Keratinocyte (primary cell): ENCODE results near the gene ADAT3. TPM values are rescaled to one million over a fixed set of nuclear protein-coding genes. Genes with fewer than 3 reads are reported as not detected.

ENCODE experiments used
- DNase-seq: peaks from one replicate; pipeline ENCODE4 v3.0.0-alpha.2; 2011; ENCODE audit warnings: low read depth, missing footprints, low spot score
- FAIRE-seq: peaks from 2 replicates; lab custom pipeline; 2011; peaks lifted over from hg19 to GRCh38; lab: Jason Lieb, UNC
- H2AFZ ChIP-seq: 2 replicates; pipeline ENCODE4 v1.6.0; 2012; ENCODE audit warnings: low read length, control low read depth, inconsistent platforms; ENCODE audit not compliant: control insufficient read depth
- H3K27ac ChIP-seq: 2 replicates; pipeline ENCODE4 v1.5.1; 2011; ENCODE audit warnings: low read length; ENCODE audit not compliant: control insufficient read depth, insufficient read depth
- H3K27me3 ChIP-seq: 3 replicates; pipeline ENCODE4 v1.6.0; 2011; ENCODE audit warnings: low read length; ENCODE audit not compliant: control insufficient read depth, insufficient read depth; ENCODE audit errors: extremely low read depth
- H3K36me3 ChIP-seq, 2 experiments: 2 replicates in 1 of 2; 3 replicates in 1 of 2; pipeline ENCODE4 v1.5.1; 2011; ENCODE audit warnings: low read length in 2 of 2, mild to moderate bottlenecking in 1 of 2; ENCODE audit not compliant: control insufficient read depth in 2 of 2, insufficient read depth in 2 of 2; ENCODE audit errors: extremely low read depth in 1 of 2
- H3K4me1 ChIP-seq: 3 replicates; pipeline ENCODE4 v1.5.1; 2011; ENCODE audit warnings: low read length; ENCODE audit not compliant: control insufficient read depth, insufficient read depth; ENCODE audit errors: extremely low read depth
- H3K4me2 ChIP-seq: 3 replicates; pipeline ENCODE4 v1.6.0; 2011; ENCODE audit warnings: low read depth, low read length; ENCODE audit not compliant: control insufficient read depth, insufficient read depth; ENCODE audit errors: extremely low read depth
- H3K4me3 ChIP-seq, 3 experiments: fragments of 200-600 bp in 1 of 3; sonication (generic) in 1 of 3; 2 replicates in 2 of 3; 3 replicates in 1 of 3; pipeline ENCODE4 v1.5.1; 2011 to 2016; ENCODE audit warnings: low read length in 3 of 3, mild to moderate bottlenecking in 3 of 3, control low read depth in 2 of 3, inconsistent platforms in 1 of 3, low read depth in 1 of 3, mixed read lengths in 1 of 3, mixed run types in 1 of 3, moderate library complexity in 1 of 3; ENCODE audit not compliant: control insufficient read depth in 2 of 3, insufficient read depth in 2 of 3; ENCODE audit errors: extremely low read depth in 1 of 3
- H3K79me2 ChIP-seq: 2 replicates; pipeline ENCODE4 v1.6.0; 2012; ENCODE audit warnings: low read length; ENCODE audit not compliant: control insufficient read depth, insufficient read depth
- H3K9ac ChIP-seq: 3 replicates; pipeline ENCODE4 v1.6.0; 2011; ENCODE audit warnings: low read length; ENCODE audit not compliant: control insufficient read depth, insufficient read depth; ENCODE audit errors: extremely low read depth
- H3K9me1 ChIP-seq: 3 replicates; pipeline ENCODE4 v1.6.0; 2011; ENCODE audit warnings: low read length; ENCODE audit not compliant: control insufficient read depth, insufficient read depth; ENCODE audit errors: extremely low read depth
- H3K9me3 ChIP-seq: 2 replicates; pipeline ENCODE4 v1.5.1; 2012; ENCODE audit warnings: low read depth, low read length; ENCODE audit not compliant: control insufficient read depth
- H4K20me1 ChIP-seq: 3 replicates; pipeline ENCODE4 v1.6.0; 2011; ENCODE audit warnings: low read length; ENCODE audit not compliant: control insufficient read depth, insufficient read depth; ENCODE audit errors: extremely low read depth
- EZH2 ChIP-seq: IDR thresholded peaks from one replicate; pipeline ENCODE4 v1.6.1; 2012; ENCODE audit warnings: inconsistent platforms, mild to moderate bottlenecking, low read length, moderate library complexity
- dilution Hi-C: fragments of 300-500 bp; cut with MboI; formaldehyde crosslinking; loops from one replicate; pipeline ENCODE4 v1.7.0; 2020; ENCODE audit warnings: low sequenced_read_pairs; ENCODE audit not compliant: extremely low pct_ligation_motif_present
- polyA plus RNA-seq, 5 experiments: library from polyadenylated mRNA; depleted of rRNA in 3 of 5; stranded (reverse) in 3 of 5; stranded (forward) in 1 of 5; unstranded in 1 of 5; fragments of >200 nt; gene quantifications; 1 replicate in 1 of 5; 2 replicates in 3 of 5; 3 replicates in 1 of 5; pipeline versions ENCODE4 v1.2.1 to v1.2.3, GENCODE V29; 2011 to 2012; ENCODE audit warnings: missing spikeins in 2 of 5, low read depth in 1 of 5, low replicate concordance in 1 of 5
- TF ChIP-seq, protein P1 (sequence below), 3 experiments: IDR thresholded peaks in 1 of 3; conservative IDR thresholded peaks in 1 of 3; optimal IDR thresholded peaks in 1 of 3; 2 replicates in 2 of 3; 3 replicates in 1 of 3; pipeline versions ENCODE3 to v1.5.1; 2011; ENCODE audit warnings: low read length in 3 of 3, mild to moderate bottlenecking in 3 of 3, moderate library complexity in 2 of 3, control low read depth in 1 of 3, inconsistent platforms in 1 of 3; ENCODE audit not compliant: insufficient read depth in 2 of 3; ENCODE audit errors: extremely low read depth in 1 of 3

Gene ADAT3
- polyA plus RNA-seq, 1 donor (not counting 4 experiments of a cell fraction or from before 2014, with no cell fraction given), result 0.55 TPM

DNA sequence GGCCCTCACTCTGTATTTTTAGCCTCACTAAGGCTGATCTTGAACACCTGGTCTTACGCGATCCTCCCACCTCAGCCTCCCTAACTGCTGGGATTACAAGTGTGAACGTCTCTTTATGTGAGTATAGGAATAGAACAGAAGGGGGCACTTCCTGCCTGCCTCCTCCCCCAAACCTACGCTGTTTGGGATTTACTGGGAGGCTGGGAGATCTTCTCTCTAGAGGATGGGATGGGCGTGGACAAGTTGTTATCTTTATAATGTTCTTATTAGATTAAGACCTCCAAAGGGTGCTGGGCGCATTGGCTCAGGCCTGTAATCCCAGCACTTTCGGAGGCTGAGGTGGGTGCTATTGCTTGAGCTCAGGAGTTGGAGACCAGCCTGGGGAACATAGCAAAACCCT is 32.9 kb downstream of the ADAT3 start:
- Histone ChIP-seq H3K79me2 (peaks cover 17% of the 10 kb centered on the region), H3K9ac (no peak overlapping the region), H3K4me3 (no peak overlapping the region), H3K9me3 (no peaks in the 10 kb centered on the region), H3K36me3 (no peaks in the 10 kb centered on the region), H3K27ac (no peak overlapping the region), H3K4me2 (no peak overlapping the region), H3K27me3 (no peaks in the 10 kb centered on the region), H4K20me1 (peaks cover 5% of the 10 kb centered on the region), H3K9me1 (no peaks in the 10 kb centered on the region), H2AFZ (no peak overlapping the region), H3K4me1 (peaks cover 15% of the 10 kb centered on the region)
- dilution Hi-C loops, result no loop called here
- TF ChIP-seq, protein P1, sequence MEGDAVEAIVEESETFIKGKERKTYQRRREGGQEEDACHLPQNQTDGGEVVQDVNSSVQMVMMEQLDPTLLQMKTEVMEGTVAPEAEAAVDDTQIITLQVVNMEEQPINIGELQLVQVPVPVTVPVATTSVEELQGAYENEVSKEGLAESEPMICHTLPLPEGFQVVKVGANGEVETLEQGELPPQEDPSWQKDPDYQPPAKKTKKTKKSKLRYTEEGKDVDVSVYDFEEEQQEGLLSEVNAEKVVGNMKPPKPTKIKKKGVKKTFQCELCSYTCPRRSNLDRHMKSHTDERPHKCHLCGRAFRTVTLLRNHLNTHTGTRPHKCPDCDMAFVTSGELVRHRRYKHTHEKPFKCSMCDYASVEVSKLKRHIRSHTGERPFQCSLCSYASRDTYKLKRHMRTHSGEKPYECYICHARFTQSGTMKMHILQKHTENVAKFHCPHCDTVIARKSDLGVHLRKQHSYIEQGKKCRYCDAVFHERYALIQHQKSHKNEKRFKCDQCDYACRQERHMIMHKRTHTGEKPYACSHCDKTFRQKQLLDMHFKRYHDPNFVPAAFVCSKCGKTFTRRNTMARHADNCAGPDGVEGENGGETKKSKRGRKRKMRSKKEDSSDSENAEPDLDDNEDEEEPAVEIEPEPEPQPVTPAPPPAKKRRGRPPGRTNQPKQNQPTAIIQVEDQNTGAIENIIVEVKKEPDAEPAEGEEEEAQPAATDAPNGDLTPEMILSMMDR (optimal IDR thresholded peaks at IDR 0.05 in 1 of 3, IDR thresholded peaks at IDR 0.05 in 1 of 3, conservative IDR thresholded peaks at IDR 0.05 in 1 of 3; ENCODE audit: extremely low read depth in 1 of 3, insufficient read depth in 2 of 3, low read length in 3 of 3), result no peak
- no peak for TF ChIP-seq EZH2
- no peak for FAIRE-seq
- no peak for DNase-seq

DNA sequence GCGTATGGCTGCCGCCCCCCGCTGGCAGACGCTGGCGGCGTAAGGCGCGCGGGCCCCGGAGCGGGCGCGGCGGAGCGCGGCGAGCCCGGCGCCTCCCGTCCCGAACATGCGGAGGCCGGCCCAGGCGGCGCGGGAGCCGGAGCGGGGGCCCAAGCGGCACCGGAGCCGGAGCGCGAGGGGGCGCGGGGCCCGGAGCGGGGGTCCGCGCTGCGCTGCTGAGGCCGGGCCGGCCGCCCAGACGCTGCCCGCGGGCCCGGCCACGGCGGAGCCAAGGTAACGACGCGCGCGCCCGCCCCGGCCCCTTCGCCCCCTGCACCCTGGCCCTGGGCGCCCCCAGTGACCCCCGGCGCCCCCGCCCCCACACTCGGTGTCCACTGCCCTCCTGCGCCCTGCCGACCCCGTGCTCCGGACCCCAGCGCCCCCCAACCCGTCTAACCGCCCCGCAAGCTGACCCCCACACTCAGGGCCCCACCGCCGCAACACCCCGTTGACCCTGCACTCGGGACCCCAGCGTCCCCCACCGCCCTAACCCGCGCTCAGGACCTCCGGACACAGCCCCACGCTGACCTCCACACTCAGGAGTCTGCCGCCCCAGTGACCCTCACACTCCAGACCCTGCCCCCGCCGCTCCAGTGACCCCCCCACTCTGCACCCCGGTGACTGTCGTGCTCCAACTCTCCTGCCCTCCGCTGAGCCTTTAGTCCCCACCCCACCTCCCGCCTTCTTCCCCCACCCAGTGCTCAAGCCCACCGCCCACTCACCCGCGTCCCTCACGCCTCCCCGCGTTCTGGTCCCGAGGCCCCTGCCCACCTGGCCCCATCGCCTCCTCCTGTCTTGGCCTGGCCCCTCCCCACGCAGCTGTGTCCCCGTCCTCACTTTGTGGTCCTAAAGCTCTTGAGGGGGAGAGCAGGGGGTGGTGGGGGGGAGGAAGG is 36.2 kb downstream of the ADAT3 start, which contains the start of gene CSNK1G2:
TSS of gene CSNK1G2 (plus strand) at position 27 of the 932 bp plus-strand sequence. CDS start 28,601 bp downstream, outside the sequence.
- H3K4me1 ChIP-seq, result peaks cover 17% of the 10 kb centered on the region
- no peaks in the 10 kb centered on the region for H3K27me3 ChIP-seq
- dilution Hi-C loops, result no loop called here
- H3K36me3 ChIP-seq, result no peaks in the 10 kb centered on the region
- peaks cover 20% of the 10 kb centered on the region for H4K20me1 ChIP-seq
- H3K79me2 ChIP-seq, result peaks cover 47% of the 10 kb centered on the region
- H3K9me1 ChIP-seq, result no peaks in the 10 kb centered on the region
- H2AFZ ChIP-seq, result peak within 1 kb of the TSS; percentile 10
- peak within 1 kb of the TSS; percentile 98 for H3K27ac ChIP-seq
- FAIRE-seq, result no peak
- TF ChIP-seq EZH2, result no peak
- TF ChIP-seq, protein P1 (optimal IDR thresholded peaks at IDR 0.05 in 1 of 3, IDR thresholded peaks at IDR 0.05 in 1 of 3, conservative IDR thresholded peaks at IDR 0.05 in 1 of 3; ENCODE audit: extremely low read depth in 1 of 3, insufficient read depth in 2 of 3, low read length in 3 of 3), result peak in 1 of 3 experiments; percentile 46
- peak within 1 kb of the TSS; percentile 97 for H3K9ac ChIP-seq
- H3K9me3 ChIP-seq, result no peaks in the 10 kb centered on the region
- no peak for DNase-seq
- H3K4me2 ChIP-seq, result peak within 1 kb of the TSS; percentile 96
- H3K4me3 ChIP-seq, result peak within 1 kb of the TSS; percentile 78 to 92 (median 89)
